HG02943 (cell line): Measurements from ENCODE around the gene MTOR.
A peak's percentile ranks its signal among the peaks of the same experiment; 100 is the strongest.
"Not testable (repeated sequence)": the region's sequence is repeated elsewhere in the genome, so short reads cannot be mapped to it uniquely, and the experiment has no call there.

Experiments
- ATAC-seq: cut with Tn5 transposase; IDR thresholded peaks from one replicate; pipeline ENCODE4 v1.9.1; 2021; ENCODE audit warnings: mild to moderate bottlenecking, low read depth, moderate library complexity; ENCODE audit not compliant: unreplicated experiment

Gene MTOR

DNA sequence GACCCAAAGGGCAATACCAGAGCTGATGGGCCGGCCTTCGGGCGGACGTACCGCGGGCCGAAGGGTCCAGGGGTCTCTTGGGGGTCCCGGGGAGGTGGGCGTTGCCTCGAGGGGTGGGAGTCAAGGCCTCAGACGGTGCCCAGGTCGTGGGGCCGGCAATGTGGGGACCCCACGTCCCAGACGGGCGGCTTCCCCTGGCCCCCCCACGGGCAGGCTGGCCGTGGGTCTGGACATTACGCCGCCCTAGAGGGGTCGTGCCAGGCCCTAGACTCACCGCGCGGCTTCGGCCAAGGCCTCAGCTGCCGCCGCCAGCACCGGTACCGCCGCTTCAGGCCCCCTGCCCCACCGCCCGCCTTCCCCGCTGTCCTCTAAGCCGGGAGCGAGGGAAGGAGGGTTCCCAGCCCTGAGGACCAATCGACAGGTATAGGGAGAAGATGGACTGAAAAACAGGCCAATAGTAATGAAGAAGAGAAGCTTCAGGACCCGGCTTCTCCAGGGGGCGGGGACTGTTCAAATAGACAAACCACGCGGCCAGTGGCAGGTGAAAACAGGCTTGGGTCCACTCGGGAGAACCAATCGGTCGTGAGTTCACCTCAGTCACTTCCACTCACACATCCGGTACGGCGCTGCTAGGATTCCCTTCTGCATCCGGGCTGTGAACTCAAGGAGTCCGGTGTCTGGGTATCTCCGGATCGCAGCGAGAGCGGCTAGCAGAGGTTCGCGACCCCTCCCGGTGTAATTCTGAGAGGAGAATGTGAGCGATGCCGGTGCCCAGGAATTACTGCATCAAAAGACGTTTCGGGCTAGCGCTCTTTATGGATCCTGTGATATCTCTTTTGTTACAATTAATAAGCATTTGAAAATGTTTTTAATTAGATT, at the start of gene MTOR:
Gene MTOR (minus strand): TSS at position 381 of the 879 bp plus-strand sequence. CDS start 3,142 bp downstream, outside the sequence.
- ATAC-seq, result peak; percentile 96

DNA sequence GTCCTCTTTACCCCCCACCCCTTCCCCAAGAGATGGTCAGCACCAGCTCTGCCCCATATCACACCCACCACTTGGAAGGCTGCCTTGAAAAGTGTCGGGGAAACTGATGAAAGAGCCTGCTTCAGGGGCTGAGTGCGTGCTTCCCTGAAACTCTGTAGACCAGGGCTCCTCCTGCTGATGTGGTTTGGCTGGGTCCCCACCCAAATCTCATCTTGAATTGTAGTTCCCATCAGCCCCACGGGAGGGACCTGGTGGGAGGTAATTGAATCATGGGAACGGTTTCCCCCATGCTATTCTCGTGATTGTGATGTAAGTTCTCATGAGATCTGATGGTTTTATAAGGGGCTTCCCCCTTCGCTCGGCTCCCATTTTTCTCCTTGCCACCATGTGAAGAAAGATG, 47.0 kb upstream of the MTOR start:
- no peak for ATAC-seq

DNA sequence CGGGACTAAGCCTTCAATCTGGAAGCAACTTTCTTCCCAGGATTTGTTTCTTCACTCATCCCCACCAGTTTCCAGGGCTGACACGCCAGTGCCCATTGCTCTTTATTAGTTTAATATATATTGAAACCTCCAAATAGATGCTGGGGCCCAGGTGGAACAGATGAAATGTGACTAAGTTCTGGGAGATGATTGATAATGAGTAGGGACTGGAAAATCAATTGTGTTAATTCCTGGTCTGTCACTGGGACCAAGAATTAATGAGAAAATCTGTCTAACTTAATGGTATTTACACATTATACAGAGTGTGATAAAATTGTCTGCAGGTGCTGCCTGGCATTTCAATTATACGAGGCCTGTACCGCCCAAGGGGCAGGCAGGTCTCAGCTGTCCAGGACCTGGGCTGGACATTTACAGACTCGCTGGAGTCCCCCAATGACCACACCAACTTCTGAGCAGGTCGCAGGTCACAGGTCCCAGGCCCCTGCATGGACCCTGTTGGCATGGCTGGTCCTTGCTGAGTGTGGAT, 46.4 kb upstream of the MTOR start:
- no peak for ATAC-seq

DNA sequence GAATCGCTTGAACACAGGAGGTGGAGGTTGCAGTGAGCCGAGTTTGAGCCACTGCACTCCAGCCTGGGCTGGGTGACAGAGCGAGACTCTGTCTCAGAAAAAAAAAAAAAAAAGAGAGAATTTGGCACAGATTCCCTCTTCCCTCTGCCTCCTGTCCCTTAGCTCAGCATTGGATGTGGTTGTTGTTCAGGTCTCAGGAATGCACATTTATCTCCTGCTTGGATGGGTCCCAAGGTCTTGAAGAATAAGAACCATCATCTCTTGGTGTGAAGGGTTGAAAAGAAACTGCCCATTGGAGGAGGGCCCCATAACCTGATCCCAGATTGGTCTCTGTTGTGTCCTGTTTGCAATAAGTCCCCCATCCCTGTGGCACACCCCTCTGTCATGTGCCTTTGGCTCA, 45.5 kb upstream of the MTOR start:
- ATAC-seq, result no peak

DNA sequence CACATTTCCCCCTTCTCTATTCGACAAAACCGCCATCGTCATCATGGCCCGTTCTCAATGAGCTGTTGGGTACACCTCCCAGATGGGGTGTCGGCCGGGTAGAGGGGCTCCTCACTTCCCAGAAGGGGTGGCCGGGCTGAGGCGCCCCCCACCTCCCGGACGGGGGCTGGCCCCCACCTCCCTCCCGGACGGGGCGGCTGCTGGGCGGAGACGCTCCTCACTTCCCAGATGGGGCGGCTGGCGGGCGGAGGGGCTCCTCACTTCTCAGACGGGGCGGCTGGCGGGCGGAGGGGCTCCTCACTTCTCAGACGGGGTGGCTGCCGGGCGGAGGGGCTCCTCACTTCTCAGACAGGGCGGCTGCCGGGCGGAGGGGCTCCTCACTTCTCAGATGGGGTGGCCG, 43.2 kb upstream of the MTOR start:
- ATAC-seq, result not testable (repeated sequence)

DNA sequence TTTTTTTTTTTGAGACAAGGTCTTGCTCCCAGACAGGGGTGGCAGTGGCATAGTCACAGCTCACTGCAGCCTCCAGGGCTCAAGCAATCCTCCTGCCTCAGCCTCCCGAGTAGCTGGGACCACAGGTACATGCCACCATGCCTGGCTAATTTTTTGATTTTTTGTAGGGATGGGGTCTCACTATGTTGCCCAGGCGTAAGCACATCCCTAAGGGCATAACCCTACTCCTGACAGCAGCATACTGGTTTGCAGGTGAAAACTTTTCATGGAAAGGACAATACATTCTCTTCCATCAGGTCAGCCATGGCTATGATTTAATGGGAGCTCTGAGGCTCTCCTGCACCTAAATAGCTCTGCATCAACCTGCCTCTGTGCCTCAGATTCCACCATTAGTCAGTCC, 40.0 kb upstream of the MTOR start:
- ATAC-seq, result no peak

DNA sequence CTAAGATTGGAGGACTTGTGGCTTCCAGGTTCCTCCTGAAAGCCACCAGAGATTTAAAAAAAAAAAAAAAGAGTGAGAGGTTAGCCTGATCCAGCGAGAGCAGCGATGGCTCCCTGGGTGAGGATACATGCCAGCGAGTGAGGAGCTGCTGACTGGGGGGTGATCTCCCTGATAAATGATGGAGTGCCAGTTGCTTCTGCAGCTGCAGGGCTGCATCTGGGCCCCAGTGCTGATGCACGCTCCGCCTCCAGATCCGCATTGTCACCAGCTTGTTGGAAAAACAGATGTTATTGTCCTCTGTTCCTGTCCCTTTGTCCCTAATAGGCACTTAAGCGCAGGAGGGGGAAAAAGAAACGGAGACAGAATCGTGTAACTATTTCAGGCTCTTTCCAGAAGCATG, 39.2 kb upstream of the MTOR start:
- ATAC-seq, result no peak

DNA sequence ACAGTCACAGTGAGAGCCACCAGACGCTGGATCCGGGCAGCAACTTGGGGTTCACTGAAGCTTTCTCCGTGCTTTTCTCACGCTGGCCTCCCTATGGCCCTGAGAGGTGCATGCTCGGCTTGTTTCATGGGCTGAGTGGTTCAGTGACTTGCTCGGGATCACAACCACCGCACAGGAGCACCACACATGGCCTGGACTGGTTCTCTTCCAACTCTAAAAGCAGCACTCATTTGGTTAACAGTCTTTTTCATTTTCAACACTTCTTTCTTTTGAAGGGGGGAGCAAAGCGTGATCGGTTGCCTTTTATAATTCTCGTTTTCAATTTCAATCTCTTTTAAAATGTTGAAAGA, 36.8 kb upstream of the MTOR start:
- no peak for ATAC-seq

DNA sequence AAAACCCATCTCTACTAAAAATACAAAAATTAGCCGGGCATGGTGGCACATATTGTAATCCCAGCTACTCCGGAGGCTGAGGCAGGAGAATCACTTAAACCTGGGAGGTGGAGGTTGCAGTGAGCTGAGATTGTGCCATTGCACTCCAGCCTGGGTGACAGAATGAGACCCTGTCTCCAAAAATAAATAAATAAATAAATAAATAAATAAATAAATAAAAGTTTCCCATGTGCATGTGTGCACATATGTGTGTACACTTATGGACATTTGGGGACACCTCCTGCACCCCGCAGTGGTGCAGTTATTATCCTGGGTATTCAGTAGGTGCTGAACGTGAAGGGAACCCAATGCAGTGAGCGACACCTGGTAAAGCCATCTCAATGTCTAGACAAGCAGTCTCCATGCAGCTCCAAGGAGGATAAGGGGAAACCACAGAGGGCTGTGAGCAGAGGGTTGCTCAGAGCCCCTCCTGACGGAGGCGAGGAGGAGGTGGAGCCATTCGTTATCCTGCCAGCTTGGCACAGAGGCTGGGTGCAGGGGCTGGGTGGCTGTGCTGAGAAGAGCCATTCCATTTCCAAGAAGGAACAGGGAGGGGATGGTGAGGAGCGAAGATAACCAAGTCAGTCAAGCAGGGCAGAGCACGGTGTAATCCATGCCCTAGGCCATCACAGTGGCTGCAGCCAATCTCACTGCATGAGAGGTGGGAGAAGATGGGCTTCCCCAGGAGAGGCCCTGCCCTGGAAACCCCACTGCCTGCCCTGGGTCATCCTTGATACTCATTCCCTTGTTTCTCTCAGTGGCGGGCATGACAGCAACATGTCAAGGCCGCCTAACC, 36.3 kb upstream of the MTOR start:
- no peak for ATAC-seq

DNA sequence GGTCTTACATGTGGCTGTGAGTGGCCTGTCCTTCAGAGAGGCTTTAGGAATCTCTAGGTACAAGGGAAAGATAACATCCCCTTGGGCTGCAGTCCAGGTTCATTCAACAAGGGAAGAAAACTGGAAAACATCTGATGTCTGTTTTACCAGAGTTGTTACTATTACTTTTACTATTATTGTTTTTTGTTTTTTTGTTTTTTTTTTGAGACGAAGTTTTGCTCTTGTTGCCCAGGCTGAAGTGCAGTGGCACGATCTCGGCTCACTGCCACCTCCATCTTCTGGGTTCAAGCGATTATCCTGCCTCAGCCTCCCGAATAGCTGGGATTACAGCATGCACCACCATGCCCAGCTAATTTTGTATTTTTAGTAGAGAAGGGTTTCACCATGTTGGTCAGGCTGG, 35.4 kb upstream of the MTOR start:
- ATAC-seq, result not testable (repeated sequence)

DNA sequence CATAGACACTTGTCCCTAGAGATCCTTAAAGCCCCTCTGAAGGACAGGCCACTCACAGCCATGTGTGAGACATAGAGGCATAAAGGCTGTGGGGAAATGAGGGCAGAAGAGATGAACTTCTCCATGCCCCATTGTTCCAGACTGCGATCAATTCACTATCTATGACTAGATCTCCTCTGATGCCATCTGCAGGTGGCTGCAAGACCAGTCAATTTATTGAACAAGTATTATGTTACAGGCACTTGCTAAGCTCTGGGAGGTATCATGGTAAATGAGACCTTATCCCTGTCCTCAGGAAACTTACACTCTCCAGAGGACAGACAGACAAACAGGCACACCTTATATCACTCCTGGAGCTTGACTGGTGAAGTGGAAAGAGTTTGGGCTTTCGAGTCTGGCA, 33.6 kb upstream of the MTOR start:
- no peak for ATAC-seq

DNA sequence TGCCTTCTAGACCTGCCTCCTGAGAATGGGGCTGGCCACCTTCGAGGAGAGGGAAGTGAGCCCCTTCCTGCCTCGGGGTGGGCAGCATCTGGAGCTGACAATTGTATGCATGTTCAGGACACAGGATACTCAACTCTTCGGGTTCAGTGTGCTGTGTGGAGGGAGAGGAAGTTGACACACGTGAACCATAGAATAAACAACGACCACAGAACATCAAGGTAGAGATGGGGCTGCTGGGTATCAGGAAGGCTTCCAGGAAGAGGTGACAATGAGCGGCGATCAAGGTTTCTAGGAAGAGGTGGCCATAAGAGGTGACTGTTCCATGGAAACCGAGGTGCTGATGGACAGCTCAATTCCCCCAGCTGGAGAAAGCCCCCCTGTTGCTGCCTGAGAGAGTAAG, 32.6 kb upstream of the MTOR start:
- ATAC-seq, result no peak

DNA sequence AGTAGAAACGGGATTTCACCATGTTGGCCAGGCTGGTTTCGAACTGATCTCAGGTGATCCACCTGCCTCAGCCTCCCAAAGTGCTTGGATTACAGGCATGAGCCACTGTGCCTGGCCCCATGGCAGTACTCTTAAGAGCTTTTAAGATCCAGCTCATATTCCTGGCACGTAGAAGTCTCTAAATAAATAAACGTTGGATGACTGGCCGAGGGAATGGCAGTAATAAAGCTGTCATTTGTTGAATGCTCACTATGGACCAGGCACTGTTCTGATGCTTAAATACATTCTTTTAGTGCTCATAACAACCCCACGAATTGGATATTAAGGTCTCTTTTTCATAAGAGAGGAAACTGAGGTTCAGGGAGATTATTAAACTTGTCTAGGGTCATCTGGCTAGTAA, 31.5 kb upstream of the MTOR start:
- no peak for ATAC-seq

DNA sequence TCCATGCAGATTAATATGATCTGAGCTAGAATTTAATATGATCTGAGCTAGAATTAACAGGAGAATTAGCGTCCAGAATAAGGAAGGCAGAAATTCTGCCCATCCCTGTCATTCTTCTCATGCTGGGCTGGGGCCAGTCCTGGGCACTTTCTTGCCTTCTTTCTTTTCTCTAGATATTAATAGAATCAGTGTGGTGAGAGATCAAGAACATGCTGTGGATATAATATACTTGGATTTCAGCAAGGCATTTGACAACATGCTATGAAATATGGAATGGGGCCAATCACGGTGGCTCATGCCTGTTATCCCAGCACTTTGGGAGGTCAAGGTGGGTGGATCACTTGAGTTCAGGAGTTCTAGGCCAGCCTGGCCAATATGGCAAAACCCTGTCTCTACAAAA, 28.7 kb upstream of the MTOR start:
- ATAC-seq, result no peak

DNA sequence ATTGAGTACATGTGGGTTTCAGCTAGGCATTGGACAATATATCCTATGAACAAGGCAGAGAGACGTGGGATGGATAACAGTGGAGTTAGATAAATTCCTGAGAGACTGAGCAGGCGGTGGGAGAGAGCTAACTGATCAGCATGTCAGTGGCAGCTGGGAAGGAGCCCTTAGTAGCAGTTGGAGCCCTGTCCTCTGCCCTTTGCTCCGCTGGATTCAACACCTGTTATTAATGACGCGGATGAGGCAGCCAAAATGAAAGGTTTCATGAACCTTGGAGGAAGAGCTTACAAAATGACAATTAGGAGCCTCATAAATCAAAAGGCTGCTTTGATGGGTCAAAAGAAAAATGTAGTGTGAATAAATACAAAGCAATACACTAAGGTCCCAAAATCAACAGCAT, 26.7 kb upstream of the MTOR start:
- no peak for ATAC-seq

DNA sequence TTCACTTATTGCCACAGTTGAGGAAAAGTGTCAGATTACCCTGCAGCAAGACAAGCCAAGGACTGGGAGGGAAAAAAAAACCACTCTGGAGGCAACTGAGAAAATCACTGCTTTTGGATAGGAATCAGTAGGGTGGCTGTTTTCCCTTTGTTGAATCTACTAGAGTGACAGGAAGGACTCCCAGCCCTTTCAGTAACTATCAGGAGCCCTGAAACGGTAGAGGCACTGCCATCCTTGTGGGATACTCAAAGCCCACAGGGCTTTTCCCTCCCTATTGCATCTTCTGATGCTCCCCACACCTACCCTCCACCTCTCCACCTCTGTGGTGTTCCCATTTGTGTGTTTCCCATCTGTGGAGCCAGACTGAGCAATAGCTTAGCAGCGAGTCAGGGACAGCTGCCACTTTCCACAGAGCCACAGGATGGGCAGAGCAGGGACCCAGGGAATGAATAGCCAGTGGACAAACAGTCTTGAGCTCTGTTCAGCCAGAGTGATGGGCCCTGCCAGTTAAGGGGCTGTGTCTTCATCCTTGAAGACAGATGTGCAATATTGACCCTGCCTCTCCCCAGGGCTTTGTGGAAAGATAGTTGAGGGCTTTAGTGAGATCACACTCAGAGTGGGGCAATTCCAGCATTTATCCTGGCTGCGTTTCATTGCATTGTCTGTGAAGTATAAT, 24.5 kb upstream of the MTOR start:
- no peak for ATAC-seq

DNA sequence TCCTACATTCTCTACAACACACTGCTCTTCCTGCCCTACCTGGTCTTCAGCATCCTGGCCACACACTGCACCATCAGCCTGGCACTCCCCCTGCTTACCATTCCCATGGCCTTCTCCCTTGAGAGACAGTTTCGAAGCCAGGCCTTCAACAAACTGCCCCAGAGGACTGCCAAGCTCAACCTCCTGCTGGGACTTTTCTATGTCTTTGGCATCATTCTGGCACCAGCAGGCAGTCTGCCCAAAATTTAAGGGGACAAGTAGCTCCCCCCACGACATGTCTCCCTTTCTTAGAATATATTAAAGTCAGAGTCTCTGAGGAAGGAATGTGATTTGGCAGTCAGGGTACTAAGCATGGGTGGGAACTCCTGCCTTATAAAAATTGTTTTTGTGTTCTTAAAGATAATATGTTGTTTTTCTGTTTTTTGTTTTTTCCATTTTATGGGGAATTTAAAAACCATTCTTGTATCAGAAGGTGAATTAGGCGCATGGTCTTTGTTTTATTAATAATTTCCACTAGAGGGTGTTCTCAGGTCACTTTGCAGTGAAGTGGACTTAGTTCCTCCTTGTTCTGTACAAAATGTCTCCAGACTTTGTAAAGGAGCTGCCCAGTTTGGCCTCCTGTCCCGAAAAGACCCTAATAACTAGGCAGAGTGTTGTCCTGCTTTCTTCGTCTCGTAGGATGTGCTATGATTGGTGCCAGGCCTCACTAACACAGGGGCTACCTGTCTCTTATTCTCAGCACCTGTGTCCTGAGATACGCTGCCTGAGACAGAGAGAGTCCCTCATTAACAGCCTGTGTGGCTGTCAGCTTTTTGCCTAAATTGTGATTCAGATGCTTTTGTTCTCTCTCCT, 23.8 kb upstream of the MTOR start:
- no peak for ATAC-seq

DNA sequence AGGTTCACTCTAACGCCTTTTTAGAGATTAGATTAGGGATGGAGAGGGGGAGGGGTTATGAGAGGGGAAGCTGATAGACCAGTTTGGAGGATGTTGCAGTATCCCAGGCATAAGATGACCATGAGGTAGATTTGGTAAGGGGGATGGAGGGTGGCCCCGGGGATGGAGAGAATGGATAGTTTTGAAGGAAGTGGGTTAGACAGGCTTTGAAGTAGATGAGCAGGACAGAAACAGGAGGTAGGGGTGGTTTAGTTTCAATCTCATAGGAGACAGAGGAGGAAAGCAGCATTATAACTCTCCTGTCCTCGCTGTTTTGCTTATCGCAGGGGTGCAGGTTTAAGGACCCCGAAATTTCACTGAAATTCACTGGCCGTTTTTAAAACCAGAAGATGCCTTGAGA, 22.4 kb upstream of the MTOR start:
- no peak for ATAC-seq

DNA sequence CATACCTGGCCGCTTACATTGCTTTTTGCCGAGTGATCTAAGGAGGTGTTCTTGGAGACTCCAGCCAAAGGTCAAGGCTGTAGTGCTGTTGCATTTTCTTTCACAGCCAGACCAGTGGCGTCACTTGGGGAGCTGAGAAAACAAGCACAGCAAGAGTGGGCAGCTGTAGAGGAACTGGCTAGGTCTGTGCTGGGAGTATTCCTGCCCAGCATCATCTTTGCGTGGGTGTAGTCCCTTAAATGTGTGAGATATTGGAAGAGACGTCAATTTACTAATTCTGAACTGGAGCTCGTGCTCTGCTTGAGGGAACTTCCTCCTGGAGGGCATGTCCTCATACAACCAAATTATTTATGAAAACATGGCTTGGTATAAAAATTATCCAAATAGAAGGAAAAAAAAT, 20.8 kb upstream of the MTOR start:
- ATAC-seq, result no peak
